ENCODE data around the gene INCENP. TPM values are rescaled to one million over a fixed set of nuclear protein-coding genes. Genes with fewer than 3 reads are reported as not detected.

INCENP gene
- total RNA-seq, result 116 and 121 TPM in 2 replicates

DNA sequence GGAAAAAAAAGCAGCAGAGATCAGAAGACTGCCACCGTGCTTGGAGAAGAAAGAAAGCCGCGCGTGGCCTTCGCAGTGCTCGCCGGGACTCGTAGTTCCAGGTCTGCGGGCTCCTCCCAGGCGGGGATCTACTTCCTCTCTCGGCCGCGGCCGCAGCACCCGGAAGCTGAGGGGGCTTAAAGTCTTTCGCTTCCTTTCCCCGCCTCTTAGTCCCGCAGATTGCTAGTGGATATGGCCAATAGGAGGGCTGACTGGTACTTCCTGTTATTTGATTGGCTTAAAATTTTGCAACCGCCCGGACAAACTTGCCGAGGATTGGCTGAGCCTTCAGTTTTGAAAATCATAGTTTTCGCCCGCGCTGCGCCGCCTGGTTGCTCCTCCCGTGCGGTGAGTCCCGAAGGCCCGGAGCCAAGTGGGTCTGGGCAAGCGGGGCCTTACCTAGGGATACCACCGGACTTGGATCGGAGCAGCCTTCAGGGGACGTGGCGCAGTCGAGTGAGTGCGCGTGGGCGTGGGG lies at the start of gene INCENP:
TSS of gene INCENP (plus strand) at position 343 of the 517 bp plus-strand sequence. CDS start 4,151 bp downstream, outside the sequence.
- intact Hi-C loops (cut with micrococcal nuclease), result loop anchor here (1.0 to 10.0 kb wide), 14 partner anchors 11 to 1217 kb away; partner anchors contain the start of genes C11orf98, CSKMT, FADS2 and FADS3

DNA sequence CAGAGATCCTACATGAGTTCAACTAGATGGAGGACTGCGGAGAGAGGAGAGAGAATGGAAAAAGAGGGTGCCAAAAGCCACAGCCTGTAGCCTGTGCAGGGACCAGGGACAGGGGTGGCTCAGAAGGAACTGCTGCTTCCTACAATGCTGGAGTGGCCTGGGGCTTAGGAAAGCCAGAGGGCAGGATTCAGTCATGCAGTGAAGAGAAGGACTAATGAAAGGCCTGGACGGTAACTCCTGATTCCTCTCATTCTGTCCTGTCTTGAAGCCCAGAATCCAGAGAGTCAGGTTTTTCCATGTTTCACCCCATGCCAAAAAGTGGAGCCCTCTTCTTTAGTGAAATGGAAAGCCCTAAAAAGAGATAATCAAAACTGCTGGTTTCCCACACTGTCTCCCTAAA lies 48.4 kb upstream of the INCENP start:
- intact Hi-C loops (cut with micrococcal nuclease), result no loop called here

DNA sequence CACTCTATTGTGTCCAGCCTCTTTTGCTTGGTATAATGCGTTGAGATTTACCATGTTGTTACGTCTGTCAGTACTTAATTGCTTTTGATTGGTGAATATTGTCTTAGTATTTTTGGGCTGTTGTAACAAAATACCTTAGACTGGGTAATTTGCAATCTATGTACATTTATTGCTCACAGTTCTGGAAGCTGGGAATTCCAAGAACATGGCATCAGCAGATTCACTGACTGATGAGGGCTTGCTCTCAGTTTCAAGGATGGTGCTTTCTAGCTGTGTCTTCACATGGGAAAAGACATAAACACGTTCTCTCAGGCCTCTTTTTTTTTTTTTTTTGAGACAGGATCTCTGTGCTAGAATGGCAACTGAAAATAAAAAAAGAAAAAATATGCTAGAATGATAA lies 46.7 kb upstream of the INCENP start:
- intact Hi-C loops (cut with micrococcal nuclease), result no loop called here

DNA sequence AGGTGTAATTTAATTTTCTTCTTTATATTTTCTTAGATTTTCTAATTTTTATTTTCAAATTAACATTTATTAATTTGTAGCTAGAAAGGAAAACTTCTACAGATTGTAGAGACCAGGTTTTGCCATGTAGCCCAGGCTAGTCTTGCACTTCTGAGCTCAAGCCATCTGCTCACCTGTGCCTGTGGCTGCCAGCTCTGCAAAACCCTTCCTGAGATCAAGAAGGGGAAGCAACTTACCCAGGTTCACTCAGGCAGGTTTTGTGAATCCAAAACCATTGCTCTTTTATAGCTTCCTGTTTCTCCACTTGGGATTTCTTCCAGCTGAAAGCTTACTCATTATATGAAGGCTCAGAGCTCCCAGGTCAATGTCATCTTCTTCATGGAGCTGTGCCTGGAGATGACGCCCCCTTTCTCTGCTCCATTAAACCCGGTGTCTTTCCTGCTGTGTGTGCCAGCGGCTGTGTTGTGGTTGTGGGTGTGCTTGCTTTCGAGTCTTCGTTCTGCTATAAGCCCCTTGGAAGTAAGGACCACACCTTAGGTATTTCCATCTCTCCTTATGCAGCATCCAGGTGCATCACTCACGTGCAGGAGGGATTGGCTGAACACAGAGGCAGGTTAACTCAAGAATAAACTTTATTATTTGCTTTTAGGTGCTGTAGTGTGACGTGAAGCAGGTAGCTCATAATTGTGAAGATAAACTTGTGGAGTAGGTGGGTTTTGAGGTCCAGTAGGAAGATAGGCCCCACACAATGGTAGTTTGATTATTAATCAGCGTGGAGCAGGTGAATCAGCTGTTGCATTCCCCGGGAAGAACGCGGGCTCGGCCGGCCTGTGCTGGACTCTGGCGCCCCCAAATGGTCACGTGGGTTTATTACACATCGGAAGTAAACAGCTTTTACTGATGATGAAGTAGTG lies 42.2 kb upstream of the INCENP start:
- intact Hi-C loops (cut with micrococcal nuclease), result loop anchor here (1.0 to 5.0 kb wide), 8 partner anchors 27 to 329 kb away; partner anchors contain the start of genes FTH1 and MYRF

DNA sequence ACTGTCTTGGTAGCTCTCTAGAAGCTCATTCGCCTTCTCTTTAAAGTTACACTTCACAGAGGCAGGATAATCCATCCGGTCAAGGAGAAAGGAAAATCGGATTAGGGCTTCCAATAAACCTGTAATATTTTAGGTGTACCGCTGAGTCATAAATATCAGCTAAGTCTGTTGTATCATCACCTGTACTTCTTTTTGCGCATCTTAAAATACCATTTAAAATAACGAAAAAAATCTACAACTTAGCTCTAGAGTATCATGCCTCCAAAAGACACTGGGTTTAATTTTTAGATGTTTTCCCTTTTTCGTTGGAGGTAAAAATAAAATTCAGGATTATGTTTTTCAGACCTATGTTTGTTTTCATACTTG lies 41.5 kb upstream of the INCENP start:
- intact Hi-C loops (cut with micrococcal nuclease), result loop anchor here (1.0 to 5.0 kb wide), 8 partner anchors 26 to 330 kb away; partner anchors contain the start of genes FTH1 and MYRF

DNA sequence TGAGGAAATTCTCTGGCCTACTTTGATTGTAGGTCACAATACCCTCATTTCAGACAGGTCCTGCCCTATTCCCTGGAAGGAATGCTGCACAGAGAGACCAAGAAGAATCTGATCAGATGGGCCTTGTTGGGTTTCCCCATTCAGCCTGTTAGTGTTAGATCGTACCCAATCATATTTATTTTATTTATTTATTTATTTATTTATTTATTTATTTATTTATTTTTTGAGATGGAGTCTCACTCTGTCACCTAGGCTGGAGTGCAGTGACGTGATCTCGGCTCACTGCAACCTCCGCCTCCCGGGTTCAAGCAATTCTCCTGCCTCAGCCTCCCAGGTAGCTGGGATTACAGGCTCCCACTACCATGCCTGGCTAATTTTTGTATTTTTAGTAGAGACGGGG lies 39.0 kb upstream of the INCENP start:
- intact Hi-C loops (cut with micrococcal nuclease), result loop anchor here (5.0 kb wide), 1 partner anchor 332 kb away; the partner anchor contains the start of gene MYRF

DNA sequence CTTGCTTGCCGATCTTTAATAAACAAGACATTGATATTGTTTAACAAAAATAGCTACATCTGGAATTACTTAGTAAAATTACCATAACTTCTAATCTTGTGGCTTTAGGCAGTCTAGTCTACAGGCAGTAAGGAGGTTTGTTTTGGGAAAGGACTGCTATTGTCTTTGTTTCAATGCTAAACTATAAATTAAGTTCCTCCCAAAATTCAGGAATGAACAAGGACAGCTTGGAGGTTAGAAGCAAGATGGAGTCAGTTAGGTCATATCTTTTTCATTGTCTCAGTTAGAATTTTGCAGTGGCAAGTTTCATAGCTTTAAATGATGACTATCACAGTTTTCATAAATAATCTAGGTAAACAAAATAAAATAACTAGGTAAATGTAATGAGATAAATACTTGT lies 36.1 kb upstream of the INCENP start:
- intact Hi-C loops (cut with micrococcal nuclease), result no loop called here

DNA sequence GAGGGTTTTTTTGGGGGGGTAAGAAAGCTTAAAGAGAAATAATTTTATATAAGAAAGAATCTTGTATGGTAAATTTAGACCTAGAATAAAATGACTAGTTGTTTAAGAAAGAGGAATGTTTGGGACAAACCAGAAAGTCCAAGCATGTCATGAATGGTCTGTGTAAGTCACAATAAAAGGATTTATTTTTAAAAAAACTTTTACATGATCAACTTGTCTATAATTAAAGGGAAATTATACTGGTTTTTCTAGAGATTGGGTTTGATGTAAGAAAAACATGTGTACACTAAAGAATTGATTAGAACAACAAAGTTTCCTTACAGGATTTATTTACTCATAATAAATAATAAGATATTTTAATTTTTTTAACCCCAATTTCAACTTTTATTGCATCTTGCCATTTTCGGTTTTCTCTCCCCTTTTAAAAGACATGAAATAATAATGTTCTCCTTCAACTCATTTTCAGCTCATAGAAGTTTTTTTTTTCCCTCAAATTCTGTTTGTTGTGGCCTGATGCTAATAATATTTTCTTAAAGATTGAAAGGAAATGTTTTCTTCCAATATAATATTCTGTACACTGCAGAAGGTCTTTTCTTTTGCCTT lies 35.4 kb upstream of the INCENP start:
- intact Hi-C loops (cut with micrococcal nuclease), result no loop called here

DNA sequence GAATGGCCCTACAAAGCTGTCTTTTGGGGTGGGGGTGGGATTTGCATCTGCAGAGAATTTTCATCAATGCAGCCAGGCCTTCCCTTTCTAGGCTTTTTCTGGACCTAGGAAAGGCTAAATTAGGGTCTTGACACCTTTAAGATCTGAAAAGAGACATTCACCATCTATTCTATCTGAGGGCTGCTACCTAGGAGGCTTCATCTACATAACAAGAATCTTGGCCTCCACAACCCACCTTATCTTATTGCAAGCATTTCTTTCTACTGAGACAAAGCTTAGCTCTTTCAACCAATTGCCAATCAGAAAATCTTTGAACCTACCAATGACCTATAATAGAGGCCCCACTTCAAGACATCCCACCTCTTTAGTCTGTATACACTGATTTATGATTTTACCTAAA lies 20.7 kb upstream of the INCENP start:
- intact Hi-C loops (cut with micrococcal nuclease), result no loop called here

DNA sequence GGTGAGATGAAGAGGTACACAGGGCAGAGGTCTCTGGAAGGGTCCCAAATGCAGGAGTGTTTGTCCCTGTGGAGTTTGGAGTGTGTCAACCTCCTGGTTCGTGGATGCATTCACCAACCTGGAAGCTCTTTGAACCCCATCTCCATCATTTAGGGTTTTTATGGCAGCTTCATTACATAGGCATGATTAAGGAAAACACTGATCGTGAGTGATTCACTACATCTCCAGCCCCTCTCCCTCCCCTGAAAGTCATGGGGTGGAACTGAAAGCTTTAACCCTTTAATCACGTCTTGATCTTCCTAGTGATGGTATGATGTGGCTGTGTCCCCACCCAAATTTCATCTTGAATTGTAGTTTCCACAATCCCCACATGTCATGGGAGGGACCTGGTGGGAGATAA lies 19.8 kb upstream of the INCENP start:
- intact Hi-C loops (cut with micrococcal nuclease), result loop anchor here (2.0 kb wide), 1 partner anchor 79 kb away; no protein-coding TSS in a partner anchor

DNA sequence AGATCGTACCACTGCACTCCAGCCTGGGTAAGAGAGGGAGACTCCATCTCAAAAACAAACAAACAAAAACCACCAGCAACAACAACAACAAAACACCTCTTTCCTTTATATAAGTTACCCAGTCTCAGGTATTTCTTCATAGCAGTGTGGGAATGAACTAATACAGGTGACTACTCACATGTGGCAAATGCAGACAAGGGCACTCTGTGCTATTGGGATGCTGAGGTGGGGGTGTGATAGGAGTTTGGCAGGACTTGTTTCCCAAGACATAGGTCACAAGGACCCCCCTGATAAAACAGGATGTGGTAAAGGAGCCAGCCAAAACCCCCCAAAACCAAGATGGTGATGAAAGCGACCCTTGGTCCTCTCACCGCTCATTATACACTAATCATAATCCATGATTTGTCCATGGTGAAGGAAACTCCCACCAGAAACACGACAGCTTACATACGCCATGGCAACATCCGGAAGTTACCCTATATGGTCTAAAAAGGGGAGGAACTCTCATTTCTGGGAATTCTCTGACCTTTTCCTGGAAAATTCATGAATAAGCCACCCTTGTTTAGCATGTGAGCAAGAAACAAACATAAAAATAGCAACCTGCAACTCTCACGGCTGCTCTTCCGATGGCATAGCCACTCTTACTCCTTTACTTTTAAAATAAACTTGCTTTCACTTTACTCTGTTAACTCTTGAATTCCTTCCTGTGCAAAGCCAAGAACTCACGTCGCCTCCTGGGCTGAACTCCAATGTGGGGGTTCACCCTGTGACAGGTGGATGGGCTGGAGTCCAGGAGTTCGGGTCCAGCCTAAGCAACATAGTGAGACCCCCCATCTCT lies 18.8 kb upstream of the INCENP start:
- intact Hi-C loops (cut with micrococcal nuclease), result loop anchor here (2.0 kb wide), 1 partner anchor 80 kb away; no protein-coding TSS in a partner anchor

DNA sequence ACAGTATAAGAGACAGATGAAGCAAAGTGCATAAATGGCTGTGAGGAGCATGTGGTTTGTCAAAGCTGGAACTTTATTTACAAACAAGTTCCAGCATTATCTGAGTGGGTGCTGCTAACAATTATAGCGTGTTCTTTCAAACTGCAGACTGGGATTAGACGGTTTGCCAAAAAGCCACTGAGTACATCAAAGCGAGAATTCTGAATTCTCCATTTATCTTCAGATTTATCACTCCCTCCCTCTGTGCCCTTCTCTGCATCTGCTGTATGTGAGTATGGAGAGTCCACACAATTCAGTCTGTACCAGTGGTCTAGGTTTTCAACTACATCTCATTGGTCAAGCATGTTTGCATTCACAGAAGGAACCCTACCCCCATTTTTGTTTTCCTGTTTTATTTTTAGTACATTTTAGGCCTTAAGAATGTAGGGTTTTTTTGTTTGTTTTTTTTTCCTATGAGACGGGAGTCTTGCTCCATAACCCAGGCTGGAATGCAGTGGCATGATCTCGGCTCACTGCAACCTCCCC lies 18.1 kb upstream of the INCENP start:
- intact Hi-C loops (cut with micrococcal nuclease), result loop anchor here (2.0 kb wide), 1 partner anchor 81 kb away; no protein-coding TSS in a partner anchor

DNA sequence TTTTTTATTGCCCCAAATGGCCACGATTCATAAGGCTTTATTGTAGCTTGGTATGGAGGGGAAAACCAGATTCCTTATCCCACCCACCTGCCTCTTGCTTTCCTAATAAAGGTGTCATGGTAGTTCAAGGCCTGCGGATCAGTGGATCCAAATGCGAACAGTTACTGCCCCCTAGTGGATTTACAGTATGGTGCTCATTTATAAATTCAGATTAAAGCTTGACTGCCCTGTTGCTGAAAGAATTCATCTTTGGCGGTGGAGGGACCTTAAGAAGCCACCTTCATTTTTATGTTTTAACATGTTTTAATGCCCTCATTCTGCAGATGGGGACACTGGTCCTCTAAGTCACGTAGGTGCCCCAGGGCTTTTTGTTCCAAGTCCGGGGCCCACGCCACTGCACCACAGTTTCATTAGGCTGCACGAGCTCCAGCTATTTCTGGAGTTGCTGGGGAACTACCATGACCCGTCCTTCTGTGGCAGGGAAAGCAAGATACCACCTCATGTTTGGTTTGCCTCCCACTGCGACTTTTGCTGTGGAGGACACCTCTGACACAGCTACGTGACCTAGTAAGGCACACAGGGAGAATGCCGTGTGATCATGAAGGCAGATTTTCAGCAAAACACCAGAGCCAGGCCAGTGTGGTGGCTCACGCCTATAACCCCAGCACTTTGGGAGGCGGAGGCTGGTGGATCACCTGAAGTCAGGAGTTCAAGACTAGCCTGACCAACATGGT lies 15.6 kb upstream of the INCENP start:
- intact Hi-C loops (cut with micrococcal nuclease), result loop anchor here (1.0 to 2.0 kb wide), 7 partner anchors 15 to 361 kb away; no protein-coding TSS in a partner anchor

DNA sequence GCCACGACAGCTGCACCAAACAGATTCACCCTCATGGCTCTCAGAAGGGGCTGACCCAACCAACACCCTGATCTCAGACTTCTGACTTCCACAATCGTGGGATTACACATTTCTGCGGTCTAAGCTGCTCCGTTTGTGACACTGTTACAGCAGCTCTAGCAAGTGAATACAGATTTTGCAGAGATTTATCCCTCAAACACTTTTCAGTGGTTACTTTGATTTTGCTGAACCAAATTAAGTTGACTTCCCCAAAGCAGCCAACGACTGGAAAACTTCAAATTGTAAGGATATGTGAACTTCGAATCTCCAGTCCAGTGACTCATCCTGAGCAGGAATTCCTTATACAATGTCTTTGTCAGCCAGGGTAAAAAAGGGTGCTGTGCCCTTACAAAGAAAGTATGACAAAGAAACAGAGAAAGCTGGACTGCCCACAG lies 14.8 kb upstream of the INCENP start:
- intact Hi-C loops (cut with micrococcal nuclease), result loop anchor here (1.0 to 2.0 kb wide), 7 partner anchors 14 to 362 kb away; no protein-coding TSS in a partner anchor

DNA sequence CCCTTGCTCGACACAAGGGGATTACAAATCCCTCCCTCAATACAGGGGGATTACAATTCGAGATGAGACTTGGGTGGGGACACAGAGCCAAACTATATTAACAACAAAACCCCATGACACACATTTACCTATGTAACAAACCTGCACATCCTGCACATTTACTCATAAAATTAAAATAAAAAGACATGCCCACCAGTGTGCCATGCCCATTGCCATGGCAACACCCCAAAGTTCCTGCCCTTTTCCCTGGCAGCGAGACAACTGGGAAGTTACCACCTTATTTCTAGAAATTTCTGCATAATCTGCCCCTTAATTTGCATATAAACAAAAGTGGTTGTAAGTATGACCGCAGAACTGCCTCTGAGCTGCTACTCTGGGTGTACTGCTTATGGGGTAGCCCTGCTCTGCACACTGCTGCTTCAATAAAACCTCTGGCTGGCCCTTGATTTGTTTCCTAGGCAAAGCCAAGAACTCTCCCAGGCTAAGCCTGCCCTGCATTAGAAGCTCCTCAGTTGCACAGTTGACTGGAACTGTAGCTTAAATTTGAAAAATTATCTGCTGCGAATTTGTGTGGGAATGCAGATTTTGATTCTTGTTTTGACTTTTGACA lies 8.6 kb upstream of the INCENP start:
- intact Hi-C loops (cut with micrococcal nuclease), result no loop called here

DNA sequence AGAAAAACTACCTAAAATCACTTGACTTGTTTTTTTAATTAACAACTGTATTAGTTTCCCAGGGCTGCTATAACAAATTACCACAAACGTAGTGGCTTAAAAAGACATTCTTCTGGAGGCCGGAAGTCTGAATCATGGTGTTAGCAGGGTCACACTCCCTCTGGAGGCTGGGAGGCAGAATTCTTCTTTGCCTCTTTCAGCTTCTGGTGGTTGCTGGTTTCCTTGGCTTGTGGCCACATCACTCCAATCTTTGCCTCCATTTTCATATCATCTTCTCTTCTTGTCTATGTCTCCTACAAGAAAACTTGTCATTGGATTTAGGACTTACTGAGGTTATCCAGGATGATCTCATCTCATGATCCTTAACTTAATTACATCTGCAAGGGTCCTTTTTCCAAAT lies 7.4 kb upstream of the INCENP start:
- intact Hi-C loops (cut with micrococcal nuclease), result no loop called here

DNA sequence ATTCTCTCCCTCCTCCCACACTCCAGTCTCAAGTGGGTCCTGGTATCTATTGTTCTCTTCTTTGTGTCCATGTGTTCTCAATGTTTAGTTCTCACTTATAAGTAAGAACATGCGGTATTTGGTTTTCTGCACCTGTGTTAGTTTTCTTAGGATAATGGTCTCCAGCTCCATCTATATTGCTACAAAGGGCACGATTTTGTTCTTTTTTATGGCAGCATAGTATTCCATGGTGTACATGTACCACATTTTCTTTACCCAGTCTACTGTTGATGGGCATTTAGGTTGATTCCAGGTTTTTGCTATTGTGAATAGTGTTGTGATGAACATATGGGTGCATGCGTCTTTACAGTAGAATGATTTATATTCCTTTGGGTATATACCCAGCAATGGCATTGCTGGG lies 4.2 kb upstream of the INCENP start:
- intact Hi-C loops (cut with micrococcal nuclease), result no loop called here

DNA sequence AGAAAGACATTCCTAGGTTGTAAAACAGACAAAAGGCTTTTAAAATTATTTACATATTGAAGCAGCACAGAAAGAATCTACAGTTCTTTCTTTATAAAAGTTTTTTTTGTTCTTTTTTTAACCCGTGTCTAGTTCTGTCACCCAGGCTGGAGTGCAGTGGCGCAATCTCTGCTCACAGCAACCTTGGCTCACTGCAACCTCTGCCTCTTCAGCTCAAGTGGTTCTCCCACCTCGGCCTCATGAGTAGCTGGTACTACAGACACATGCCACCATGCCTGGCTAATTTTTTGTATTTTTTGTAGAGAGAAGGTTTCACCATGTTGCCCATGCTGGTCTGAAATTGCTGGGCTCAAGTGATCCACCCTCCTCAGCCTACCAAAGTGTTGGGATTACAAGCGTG lies 3.8 kb upstream of the INCENP start:
- intact Hi-C loops (cut with micrococcal nuclease), result loop anchor here (5.0 to 10.0 kb wide), 4 partner anchors 437 to 712 kb away; partner anchors contain the start of genes C11orf98, CSKMT, SDHAF2 and STX5

DNA sequence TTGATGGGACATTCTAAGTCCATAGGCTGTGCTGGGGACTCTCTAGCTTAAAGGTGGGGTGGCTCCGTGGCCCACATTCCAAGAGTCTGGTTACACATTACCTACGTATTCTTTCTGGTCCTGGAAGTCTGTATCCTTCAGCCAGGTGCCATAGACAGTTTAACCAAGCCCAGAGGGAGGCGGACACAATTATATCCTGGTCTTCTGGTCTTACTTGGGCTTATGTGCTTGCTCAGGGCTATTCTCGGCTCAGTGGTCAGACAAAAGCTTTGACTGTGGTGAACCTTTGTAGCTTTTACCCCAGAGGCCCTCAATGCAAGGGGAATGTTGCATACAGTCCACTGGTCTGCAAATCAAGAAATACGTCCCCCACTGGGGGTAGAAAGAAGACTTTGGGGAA lies 3.4 kb upstream of the INCENP start:
- intact Hi-C loops (cut with micrococcal nuclease), result loop anchor here (5.0 to 10.0 kb wide), 4 partner anchors 437 to 712 kb away; partner anchors contain the start of genes C11orf98, CSKMT, SDHAF2 and STX5
